LNCAP (cell line): ENCODE results near the gene EYA4.

Source experiments
- TF ChIP-seq, protein P1 (sequence below): fragments of 450-650 bp; IDR thresholded peaks from 2 replicates; pipeline ENCODE4 v1.5.1; 2017; ENCODE audit warnings: mild to moderate bottlenecking

Gene EYA4

GRCh38 chr6:133435065-133435728, 194.0 kb downstream of the EYA4 start:
- TF ChIP-seq, protein P1, sequence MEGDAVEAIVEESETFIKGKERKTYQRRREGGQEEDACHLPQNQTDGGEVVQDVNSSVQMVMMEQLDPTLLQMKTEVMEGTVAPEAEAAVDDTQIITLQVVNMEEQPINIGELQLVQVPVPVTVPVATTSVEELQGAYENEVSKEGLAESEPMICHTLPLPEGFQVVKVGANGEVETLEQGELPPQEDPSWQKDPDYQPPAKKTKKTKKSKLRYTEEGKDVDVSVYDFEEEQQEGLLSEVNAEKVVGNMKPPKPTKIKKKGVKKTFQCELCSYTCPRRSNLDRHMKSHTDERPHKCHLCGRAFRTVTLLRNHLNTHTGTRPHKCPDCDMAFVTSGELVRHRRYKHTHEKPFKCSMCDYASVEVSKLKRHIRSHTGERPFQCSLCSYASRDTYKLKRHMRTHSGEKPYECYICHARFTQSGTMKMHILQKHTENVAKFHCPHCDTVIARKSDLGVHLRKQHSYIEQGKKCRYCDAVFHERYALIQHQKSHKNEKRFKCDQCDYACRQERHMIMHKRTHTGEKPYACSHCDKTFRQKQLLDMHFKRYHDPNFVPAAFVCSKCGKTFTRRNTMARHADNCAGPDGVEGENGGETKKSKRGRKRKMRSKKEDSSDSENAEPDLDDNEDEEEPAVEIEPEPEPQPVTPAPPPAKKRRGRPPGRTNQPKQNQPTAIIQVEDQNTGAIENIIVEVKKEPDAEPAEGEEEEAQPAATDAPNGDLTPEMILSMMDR: no peak

DNA sequence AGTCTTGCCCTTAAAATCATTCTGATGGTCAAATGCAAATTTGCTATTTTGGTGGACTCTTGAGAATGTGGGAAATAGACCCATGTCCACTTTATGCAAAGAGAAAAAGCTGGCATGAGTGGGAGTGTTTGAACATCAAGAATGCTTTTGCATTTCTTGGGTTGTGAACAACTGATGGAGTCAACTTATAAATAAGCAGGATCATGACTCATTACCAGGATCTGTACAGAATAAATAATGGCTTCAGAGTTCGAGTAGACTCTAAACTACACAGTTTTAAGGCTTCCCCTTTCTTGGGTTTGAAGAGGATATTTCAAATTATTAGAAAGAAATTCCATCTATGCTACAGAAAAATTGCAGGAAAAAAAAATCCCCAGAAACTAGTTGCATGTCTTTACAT, 195.5 kb downstream of the EYA4 start:
- TF ChIP-seq, protein P1: no peak

DNA sequence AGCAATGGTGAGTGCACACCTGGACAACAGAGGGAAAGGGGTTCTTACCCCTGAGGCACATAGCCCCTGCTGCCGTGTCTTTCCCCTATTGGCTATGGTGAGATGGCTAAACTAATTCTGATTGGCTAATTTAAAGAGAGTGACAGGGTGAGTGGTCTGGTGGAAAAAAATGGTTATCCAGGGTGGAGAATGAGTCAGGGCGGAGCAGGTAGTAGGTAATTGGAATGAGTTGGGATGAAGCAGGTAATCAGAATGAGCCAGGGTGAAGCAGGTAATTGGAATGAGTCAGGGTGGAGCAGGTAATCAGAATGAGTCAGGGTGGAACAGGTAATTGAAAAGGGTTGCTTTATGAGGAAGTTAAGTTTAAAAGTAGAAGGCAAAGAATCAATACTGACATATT, 200.3 kb downstream of the EYA4 start:
- TF ChIP-seq, protein P1: no peak

- TF ChIP-seq, protein P1: no peak
These were observed 205.6 kb downstream of the EYA4 start for GRCh38 chr6:133446789-133447188.

DNA sequence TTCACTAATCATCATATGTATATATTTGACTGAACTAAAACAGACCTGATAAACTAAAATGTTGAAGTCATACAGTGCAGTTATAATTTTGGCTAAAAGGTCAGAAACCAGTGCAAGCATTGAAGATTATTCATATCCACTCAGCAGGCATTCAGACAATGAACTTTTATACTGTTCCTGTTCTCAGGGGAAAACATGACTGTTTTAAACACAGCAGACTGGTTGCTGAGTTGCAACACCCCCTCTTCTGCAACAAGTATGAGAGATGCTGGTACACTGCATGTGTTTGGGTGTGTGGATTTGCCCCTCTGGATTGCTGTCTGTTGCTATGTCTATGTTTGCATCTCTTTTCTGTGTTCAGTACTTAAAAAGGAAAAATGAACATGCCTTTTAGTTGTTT, 206.8 kb downstream of the EYA4 start:
- TF ChIP-seq, protein P1: no peak

DNA sequence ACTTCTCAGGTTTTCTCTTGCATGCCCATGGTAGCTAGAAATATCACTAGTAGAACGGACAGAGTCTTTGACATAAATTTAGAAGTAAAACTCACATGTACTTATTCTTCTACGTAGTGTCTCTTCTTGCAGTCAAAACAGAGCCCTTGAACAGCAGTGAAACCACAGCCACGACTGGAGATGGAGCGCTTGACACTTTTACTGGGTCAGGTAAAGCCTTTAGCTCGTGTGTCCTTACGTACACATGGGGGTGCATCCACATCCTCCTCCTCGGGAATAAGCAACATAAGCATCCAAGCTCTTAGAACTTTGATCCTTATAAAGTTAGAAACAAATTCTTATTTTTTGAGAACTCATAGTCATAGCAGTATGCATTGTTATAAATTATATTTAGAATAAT, 215.3 kb downstream of the EYA4 start:
- TF ChIP-seq, protein P1: no peak

- TF ChIP-seq, protein P1: no peak
These were observed 215.8 kb downstream of the EYA4 start for GRCh38 chr6:133456944-133457343.

- TF ChIP-seq, protein P1: no peak
These were observed 218.9 kb downstream of the EYA4 start for GRCh38 chr6:133460101-133460500.
